ENCODE results near the gene PCDHGB5. TPM values are rescaled to one million over a fixed set of nuclear protein-coding genes. Genes with fewer than 3 reads are reported as not detected.
A peak's percentile ranks its signal among the peaks of the same experiment; 100 is the strongest.
"Not testable (repeated sequence)": the region's sequence is repeated elsewhere in the genome, so short reads cannot be mapped to it uniquely, and the experiment has no call there.

PCDHGB5 gene
- total RNA-seq, 1 donor from 2014 or later, result 19.6 TPM

GRCh38 chr5:141371572-141372475 lies 25.9 kb upstream of the PCDHGB5 start:
- peaks cover 90 to 100% of the 10 kb centered on the region in 2 donors for H3K9me3 ChIP-seq
- DNase-seq (ENCODE audit: low spot score in 2 of 2), result no peak
- intact Hi-C loops (cut with DNase I), result no loop called here

GRCh38 chr5:141373673-141374317 lies 24.0 kb upstream of the PCDHGB5 start, which contains the start of gene PCDHGA6:
Gene PCDHGA6 (plus strand): TSS chr5:141373891. CDS start chr5:141374084, 193 bp downstream.
- H3K4me1 ChIP-seq, result no peaks in the 10 kb centered on the region
- H3K36me3 ChIP-seq, result no peaks in the 10 kb centered on the region
- TF ChIP-seq, protein P1, sequence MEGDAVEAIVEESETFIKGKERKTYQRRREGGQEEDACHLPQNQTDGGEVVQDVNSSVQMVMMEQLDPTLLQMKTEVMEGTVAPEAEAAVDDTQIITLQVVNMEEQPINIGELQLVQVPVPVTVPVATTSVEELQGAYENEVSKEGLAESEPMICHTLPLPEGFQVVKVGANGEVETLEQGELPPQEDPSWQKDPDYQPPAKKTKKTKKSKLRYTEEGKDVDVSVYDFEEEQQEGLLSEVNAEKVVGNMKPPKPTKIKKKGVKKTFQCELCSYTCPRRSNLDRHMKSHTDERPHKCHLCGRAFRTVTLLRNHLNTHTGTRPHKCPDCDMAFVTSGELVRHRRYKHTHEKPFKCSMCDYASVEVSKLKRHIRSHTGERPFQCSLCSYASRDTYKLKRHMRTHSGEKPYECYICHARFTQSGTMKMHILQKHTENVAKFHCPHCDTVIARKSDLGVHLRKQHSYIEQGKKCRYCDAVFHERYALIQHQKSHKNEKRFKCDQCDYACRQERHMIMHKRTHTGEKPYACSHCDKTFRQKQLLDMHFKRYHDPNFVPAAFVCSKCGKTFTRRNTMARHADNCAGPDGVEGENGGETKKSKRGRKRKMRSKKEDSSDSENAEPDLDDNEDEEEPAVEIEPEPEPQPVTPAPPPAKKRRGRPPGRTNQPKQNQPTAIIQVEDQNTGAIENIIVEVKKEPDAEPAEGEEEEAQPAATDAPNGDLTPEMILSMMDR (IDR thresholded peaks at IDR 0.05), result no peak
- H3K27me3 ChIP-seq, result no peaks in the 10 kb centered on the region
- DNase-seq (ENCODE audit: low spot score in 2 of 2), result no peak
- peak within 1 kb of the TSS in 1 of 2 donors; percentile 38 for H3K4me3 ChIP-seq
- H3K27ac ChIP-seq, result no peak within 1 kb of the TSS
- peaks cover 92 to 100% of the 10 kb centered on the region in 2 donors for H3K9me3 ChIP-seq
- intact Hi-C loops (cut with DNase I), result no loop called here

More at GRCh38 chr5:141371572-141372475, 25.9 kb upstream of the PCDHGB5 start:
- TF ChIP-seq, protein P1 (IDR thresholded peaks at IDR 0.05), result no peak
- Histone ChIP-seq H3K27ac (no peak overlapping the region), H3K4me3 (no peak overlapping the region), H3K27me3 (no peaks in the 10 kb centered on the region), H3K36me3 (no peaks in the 10 kb centered on the region), H3K4me1 (no peaks in the 10 kb centered on the region)

DNA sequence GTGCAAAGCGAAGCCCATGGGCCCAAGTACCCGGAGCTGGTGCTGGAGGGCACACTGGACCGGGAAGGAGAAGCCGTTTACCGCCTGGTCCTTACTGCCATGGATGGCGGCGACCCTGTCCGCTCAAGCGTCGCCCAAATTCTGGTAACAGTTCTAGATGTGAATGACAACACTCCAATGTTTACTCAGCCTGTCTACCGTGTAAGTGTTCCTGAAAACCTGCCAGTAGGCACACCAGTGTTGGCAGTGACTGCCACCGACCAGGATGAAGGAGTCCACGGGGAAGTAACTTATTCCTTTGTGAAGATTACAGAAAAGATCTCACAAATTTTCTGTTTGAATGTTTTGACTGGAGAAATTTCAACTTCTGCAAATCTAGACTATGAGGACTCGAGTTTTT lies 23.1 kb upstream of the PCDHGB5 start:
- no peak overlapping the region for H3K4me3 ChIP-seq
- intact Hi-C loops (cut with DNase I), result no loop called here
- H3K4me1 ChIP-seq, result no peaks in the 10 kb centered on the region
- no peak overlapping the region for H3K27ac ChIP-seq
- DNase-seq (ENCODE audit: low spot score in 2 of 2), result no peak
- no peaks in the 10 kb centered on the region for H3K36me3 ChIP-seq
- H3K9me3 ChIP-seq, result peaks cover 88 to 100% of the 10 kb centered on the region in 2 donors
- TF ChIP-seq, protein P1 (IDR thresholded peaks at IDR 0.05), result no peak
- H3K27me3 ChIP-seq, result no peaks in the 10 kb centered on the region

GRCh38 chr5:141375444-141376155 lies 22.1 kb upstream of the PCDHGB5 start:
- H3K9me3 ChIP-seq, result peaks cover 90 to 99% of the 10 kb centered on the region in 2 donors
- intact Hi-C loops (cut with DNase I); H3K27ac ChIP-seq: not testable (repeated sequence)

DNA sequence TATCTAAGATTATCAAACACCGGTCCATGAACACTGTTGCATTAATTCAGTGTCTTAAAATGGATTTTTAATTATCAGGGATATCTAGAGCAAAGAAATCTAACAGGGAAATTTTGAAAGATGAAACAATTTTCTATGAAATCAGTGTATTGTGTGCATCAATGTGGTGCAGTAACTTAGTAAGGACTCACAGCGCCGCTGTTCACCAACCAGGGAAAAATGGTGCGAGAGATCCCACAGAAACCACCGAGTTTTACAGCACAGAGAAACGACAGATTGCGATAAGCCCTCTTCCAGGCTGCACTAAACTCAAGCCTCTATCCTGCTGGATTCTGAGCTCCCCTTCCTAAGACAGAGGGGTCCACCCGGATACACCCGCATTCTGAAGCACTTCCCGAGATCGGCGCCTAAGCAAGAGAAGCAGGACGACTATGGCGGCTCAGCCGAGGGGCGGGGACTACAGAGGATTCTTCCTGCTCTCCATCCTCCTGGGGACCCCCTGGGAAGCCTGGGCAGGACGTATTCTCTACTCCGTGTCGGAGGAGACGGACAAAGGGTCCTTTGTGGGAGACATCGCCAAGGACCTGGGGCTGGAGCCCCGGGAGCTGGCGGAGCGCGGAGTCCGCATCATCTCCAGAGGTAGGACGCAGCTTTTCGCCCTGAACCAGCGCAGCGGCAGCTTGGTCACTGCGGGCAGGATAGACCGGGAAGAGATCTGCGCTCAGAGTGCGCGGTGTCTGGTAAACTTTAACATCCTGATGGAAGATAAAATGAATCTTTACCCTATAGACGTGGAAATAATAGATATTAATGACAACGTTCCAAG lies 15.1 kb upstream of the PCDHGB5 start, which contains the start of gene PCDHGA7:
Gene PCDHGA7 (plus strand): TSS at position 274 of the 826 bp plus-strand sequence. CDS start 158 bp downstream, at position 432.
- no peak within 1 kb of the TSS for H3K27ac ChIP-seq
- no peak for DNase-seq (ENCODE audit: low spot score in 2 of 2)
- H3K27me3 ChIP-seq, result no peaks in the 10 kb centered on the region
- intact Hi-C loops (cut with DNase I), result no loop called here
- H3K4me1 ChIP-seq, result no peaks in the 10 kb centered on the region
- H3K9me3 ChIP-seq, result peaks cover 85 to 99% of the 10 kb centered on the region in 2 donors
- H3K36me3 ChIP-seq, result peaks cover 0 to 6% of the 10 kb centered on the region in 2 donors
- TF ChIP-seq, protein P1 (IDR thresholded peaks at IDR 0.05), result no peak
- peak within 1 kb of the TSS; percentile 19 to 21 for H3K4me3 ChIP-seq

More at GRCh38 chr5:141375444-141376155, 22.1 kb upstream of the PCDHGB5 start:
- not testable (repeated sequence) for H3K27me3 ChIP-seq; DNase-seq (ENCODE audit: low spot score in 2 of 2); H3K4me3 ChIP-seq; H3K4me1 ChIP-seq; H3K36me3 ChIP-seq
